NCI-H748 (cell line): ENCODE results near the gene XPO6.
"Not testable (repeated sequence)": the region's sequence is repeated elsewhere in the genome, so short reads cannot be mapped to it uniquely, and the experiment has no call there.

ENCODE experiments used
- DNase-seq: peaks from one replicate; lab custom pipeline; 2025; ENCODE audit not compliant: unreplicated experiment; lab: John Stamatoyannopoulos, UW

The XPO6 gene

GRCh38 chr16:28117168-28117565, 94.6 kb downstream of the XPO6 start:
- no peak for DNase-seq

DNA sequence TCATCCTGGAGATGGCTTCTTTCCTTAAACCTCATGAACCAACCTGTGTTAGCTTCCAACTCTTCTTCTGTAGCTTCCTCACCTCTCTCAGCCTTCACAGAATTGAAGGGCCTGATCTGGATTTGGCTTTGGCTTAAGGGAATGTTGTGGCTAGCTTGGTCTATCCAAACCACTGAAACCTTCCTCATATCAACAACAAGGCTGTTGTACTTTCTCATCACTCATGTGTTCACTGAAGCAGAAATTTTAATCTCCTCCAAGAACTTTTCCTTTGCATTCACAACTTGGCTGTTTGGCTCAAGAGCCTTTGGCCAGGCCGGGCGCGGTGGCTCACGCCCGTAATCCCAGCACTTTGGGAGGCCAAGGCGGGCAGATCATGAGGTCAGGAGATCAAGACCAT, 95.9 kb downstream of the XPO6 start:
- not testable (repeated sequence) for DNase-seq

DNA sequence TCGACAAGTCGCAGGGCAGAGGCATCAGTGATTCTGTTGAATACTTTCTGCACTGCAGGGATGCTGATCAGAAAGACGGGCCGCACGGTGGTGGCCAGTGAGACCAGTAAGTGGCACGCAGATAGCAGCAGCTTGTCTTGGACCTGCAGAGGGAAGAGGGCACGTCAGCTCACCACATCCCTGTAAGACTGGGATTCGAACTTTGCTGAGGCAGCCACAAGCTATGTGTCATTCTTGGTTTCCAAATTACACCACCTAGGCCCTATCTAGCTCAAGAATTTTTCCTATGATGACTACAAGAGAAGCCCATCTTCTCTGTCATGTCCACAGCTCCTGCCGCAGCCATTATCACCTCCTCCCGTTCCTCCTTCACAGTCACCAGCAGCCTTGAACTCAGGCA, 98.9 kb downstream of the XPO6 start:
- DNase-seq = no peak

GRCh38 chr16:28110977-28111376, 100.8 kb downstream of the XPO6 start:
- no peak for DNase-seq

DNA sequence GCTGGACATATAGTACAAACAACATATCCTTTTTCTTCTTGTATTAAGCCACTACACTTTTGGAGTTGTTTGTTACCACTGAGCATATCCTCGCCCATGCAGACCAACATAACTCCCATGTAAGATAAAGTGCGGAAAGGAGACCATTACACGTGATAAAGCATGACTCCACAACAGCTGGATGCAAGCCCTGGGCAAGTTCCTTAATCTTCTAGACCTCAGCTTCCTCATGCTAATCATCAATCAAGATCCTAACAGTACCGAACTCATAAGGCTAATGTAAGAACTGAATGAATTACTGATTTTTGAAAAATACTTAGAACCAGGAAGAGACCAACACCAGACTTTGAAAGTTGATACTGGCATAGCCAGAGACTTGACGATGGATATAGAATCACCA, 101.3 kb downstream of the XPO6 start:
- no peak for DNase-seq

- DNase-seq = no peak
Measured at GRCh38 chr16:28110074-28110473, 101.7 kb downstream of the XPO6 start.

DNA sequence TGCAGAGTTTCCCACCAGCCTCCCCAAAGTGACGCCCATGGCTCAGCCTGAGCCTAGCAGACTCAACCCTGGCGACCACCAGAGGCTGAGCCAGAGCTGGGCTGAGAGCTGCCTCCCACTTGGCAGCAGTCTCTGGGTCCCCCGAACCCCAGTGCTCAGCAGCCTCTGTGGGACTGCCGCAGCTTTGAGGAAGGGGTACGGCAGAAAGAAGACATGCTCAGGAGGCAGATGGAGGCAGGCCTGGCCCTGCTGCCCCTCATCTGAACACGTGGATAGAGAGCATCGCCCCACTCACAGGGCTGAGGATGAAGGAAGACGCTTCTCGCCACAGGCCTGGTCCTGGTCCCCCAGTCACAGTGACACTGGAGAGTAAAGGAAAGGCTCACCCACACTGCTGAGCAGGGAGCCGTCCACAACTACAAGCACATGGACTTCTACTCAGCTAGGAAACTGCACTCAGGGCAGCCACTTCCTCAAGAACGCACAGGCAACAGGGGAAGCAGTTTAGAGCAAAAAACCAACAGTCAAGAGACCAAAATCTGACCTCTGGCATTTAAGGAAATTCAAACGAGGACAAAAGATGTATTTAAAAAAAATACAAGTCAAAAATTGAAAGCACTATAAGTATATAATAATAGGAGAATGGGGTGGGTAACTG, 103.0 kb downstream of the XPO6 start:
- no peak for DNase-seq

- DNase-seq = no peak
Measured at GRCh38 chr16:28107232-28107631, 104.5 kb downstream of the XPO6 start.

- DNase-seq = peak; percentile 67
Measured at GRCh38 chr16:28106467-28107215, 105.1 kb downstream of the XPO6 start.

- DNase-seq = no peak
Measured at GRCh38 chr16:28105954-28106353, 105.8 kb downstream of the XPO6 start.

DNA sequence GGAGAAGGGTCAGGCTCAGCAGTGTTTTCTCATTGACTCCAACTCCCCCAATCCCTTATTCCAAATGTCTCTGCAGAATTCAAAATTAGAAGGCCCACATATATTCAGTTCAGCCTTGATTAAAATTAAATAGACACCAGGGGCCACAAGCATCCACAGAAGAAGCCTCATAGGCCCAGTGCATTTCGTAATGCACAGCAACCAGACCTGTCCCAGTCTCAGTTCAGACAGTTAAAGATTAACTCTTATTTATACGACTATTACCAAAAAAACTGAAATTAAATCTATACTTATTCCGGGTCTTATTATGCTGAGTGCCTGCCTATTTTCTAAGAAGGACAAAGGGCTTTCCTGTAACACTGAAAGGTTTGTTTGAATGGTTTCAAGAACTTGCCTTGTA, 106.5 kb downstream of the XPO6 start:
- no peak for DNase-seq

- no peak for DNase-seq
Measured at GRCh38 chr16:28104404-28104803, 107.4 kb downstream of the XPO6 start.

DNA sequence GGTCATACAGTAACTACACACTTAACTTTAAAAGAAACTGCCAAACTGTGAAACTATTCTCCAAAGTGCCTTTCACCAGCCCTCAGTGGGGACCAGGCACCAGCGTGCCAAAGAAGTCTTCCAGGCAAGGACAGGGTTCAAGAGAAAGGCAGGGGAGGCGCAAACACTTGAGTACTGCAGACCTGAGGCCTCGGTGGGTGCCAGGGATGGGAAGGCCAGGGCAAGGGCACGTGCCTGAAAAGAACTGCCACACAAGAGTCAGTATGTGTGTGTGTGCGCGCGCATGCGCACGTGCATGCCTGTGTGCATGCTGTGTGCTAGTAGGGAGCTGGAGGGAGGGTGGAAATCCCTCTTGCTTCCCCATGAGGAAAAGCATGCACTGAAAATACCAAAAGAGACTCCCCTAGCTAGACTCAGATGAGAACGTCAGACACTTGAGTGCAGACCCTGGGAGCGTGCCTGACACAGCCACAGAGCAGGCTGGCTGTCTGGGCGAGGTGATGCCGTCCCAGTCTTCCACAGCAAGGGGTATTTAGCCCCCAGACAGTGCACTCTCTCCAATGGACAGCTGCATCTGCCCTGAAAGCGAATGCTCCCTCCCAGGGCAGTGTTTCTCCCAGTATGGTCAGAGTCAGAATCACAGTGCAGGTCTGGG, 108.1 kb downstream of the XPO6 start:
- DNase-seq = no peak

DNA sequence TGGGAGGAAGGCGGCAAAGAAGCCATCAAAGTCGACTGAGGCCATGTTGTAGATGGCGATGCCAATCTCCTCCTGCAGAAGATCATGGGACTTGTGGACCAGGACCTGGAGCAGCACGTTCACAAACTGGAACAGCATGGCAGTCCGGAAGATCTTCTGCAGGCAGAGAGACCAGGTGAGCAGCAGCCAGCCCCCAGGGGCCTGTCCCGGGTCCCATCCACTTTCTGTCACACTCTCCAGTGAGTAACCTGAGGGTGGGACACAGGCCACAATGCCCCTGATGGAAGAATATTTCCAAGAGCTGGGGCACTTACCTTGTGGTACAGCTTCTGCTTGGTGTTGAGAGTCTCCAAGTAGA, 110.3 kb downstream of the XPO6 start:
- no peak for DNase-seq

- no peak for DNase-seq
Measured at GRCh38 chr16:28100810-28101532, 110.8 kb downstream of the XPO6 start.

GRCh38 chr16:28098959-28099945, 112.5 kb downstream of the XPO6 start:
- no peak for DNase-seq

- DNase-seq = no peak
Measured at GRCh38 chr16:28098171-28098958, 113.4 kb downstream of the XPO6 start.

GRCh38 chr16:28096983-28097899, 114.5 kb downstream of the XPO6 start:
- DNase-seq = no peak

- no peak for DNase-seq
Measured at GRCh38 chr16:28093385-28093725, 118.4 kb downstream of the XPO6 start.
